ENCODE results near the gene RPA3. TPM values are rescaled to one million over a fixed set of nuclear protein-coding genes. Genes with fewer than 3 reads are reported as not detected.

RPA3 gene
- total RNA-seq, 2 experiments from 2014 or later = 188 to 203 TPM

DNA sequence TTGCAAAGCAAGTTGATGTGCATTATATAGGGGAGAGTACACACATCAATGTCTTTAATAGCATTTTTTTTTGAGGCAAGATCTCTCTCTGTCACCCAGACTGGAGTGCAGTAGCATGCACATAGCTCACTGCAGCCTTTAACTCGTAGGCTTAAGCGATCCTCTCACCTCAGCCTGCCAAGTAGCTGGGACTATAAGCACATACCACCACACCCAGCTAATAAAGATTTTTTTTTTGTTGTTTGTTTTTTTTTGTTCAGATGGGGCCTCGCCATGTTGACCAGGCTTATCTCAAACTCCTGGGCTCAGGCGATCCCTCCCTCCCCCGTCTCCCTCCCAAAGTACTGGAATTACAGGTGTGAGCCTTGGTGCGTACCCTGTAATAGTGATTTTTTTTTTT lies 76.3 kb downstream of the RPA3 start:
- ATAC-seq (no peak), DNase-seq (no peak)
- intact Hi-C loops (cut with micrococcal nuclease) = loop anchor here (5.0 to 10.0 kb wide), 2 partner anchors 75 to 353 kb away; partner anchors contain the start of gene MIOS
- H3K36me3 Mint-ChIP-seq (ENCODE audit: low read depth) = peaks cover 52% of the 10 kb centered on the region
- peaks cover 5% of the 10 kb centered on the region for H3K9me3 Mint-ChIP-seq
- H3K4me3 Mint-ChIP-seq = peak overlapping the region; percentile 89
- ChIA-PET CTCF (interaction anchor here (0.6 to 2.0 kb wide), 6 partner anchors 24 to 541 kb away, joined by 3 to 12 read pairs (median 3); no protein-coding TSS in a partner anchor), POLR2A (interaction anchor here (0.7 to 1.7 kb wide), 3 partner anchors 10 to 38 kb away, joined by 3 to 4 read pairs (median 4); no protein-coding TSS in a partner anchor)
- no peak for TF ChIP-seq CTCF (IDR thresholded peaks at IDR 0.05)
- H3K4me1 Mint-ChIP-seq (ENCODE audit: low read depth) = peaks cover 44% of the 10 kb centered on the region
- peak overlapping the region; percentile 99 for H3K27ac Mint-ChIP-seq
- H3K27me3 Mint-ChIP-seq = no peaks in the 10 kb centered on the region

- Mint-ChIP-seq H3K27ac (peak overlapping the region; percentile 99), H3K9me3 (peaks cover 5% of the 10 kb centered on the region), H3K4me1 (ENCODE audit: low read depth) (peaks cover 42% of the 10 kb centered on the region), H3K27me3 (no peaks in the 10 kb centered on the region), H3K4me3 (peak overlapping the region; percentile 89), H3K36me3 (ENCODE audit: low read depth) (peaks cover 49% of the 10 kb centered on the region)
- DNase-seq (no peak), ATAC-seq (peak; percentile 8)
- intact Hi-C loops (cut with micrococcal nuclease) = loop anchor here (5.0 to 10.0 kb wide), 2 partner anchors 74 to 354 kb away; partner anchors contain the start of gene MIOS
- POLR2A ChIA-PET = interaction anchor here (0.7 to 2.7 kb wide), 15 partner anchors 11 to 557 kb away, joined by 3 to 11 read pairs (median 4); partner anchors contain the start of gene RPA3
- CTCF ChIA-PET = interaction anchor here (0.6 to 2.0 kb wide), 7 partner anchors 25 to 490 kb away, joined by 3 to 12 read pairs (median 3); no protein-coding TSS in a partner anchor
- no peak for TF ChIP-seq CTCF (IDR thresholded peaks at IDR 0.05)
These were observed 77.2 kb downstream of the RPA3 start for GRCh38 chr7:7641129-7641663.

GRCh38 chr7:7640221-7641128 lies 77.9 kb downstream of the RPA3 start, which contains the start of gene UMAD1:
UMAD1 (plus strand) TSS chr7:7640752; CDS start chr7:7673372, 32,620 bp downstream.
- H3K27ac Mint-ChIP-seq = peak within 1 kb of the TSS; percentile 99
- CTCF ChIA-PET = interaction anchor here (1.2 to 2.0 kb wide), 4 partner anchors 41 to 491 kb away, joined by 3 to 12 read pairs (median 3); no protein-coding TSS in a partner anchor
- H3K27me3 Mint-ChIP-seq = no peaks in the 10 kb centered on the region
- H3K4me3 Mint-ChIP-seq = peak within 1 kb of the TSS; percentile 89
- H3K36me3 Mint-ChIP-seq (ENCODE audit: low read depth) = peaks cover 46% of the 10 kb centered on the region
- ATAC-seq (peak; percentile 95), DNase-seq (peak; percentile 99)
- H3K4me1 Mint-ChIP-seq (ENCODE audit: low read depth) = peaks cover 37% of the 10 kb centered on the region
- intact Hi-C loops (cut with micrococcal nuclease) = loop anchor here (5.0 to 10.0 kb wide), 2 partner anchors 73 to 354 kb away; partner anchors contain the start of gene MIOS
- H3K9me3 Mint-ChIP-seq = no peaks in the 10 kb centered on the region
- TF ChIP-seq CTCF (IDR thresholded peaks at IDR 0.05) = no peak
- POLR2A ChIA-PET = interaction anchor here (0.6 to 2.7 kb wide), 24 partner anchors 12 to 558 kb away, joined by 3 to 11 read pairs (median 4); partner anchors contain the start of gene RPA3

DNA sequence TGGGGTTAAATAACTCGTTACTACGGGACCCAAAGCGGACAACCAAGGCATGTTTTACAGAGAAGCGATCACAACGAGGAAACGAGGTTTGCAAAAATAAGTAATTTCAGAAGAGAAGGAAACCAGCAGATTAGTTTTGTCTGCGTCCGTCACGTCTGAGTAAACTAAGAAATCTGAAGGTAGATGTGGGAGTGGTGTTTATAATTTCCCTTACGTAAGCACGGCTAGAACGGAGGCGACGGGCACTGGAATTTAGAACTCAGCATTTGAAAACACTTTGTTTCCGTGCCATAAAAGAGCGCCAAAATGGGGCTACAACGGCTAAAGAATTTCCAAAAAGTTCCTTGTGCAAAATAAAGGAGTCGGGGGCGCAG lies 78.6 kb downstream of the RPA3 start:
- peak overlapping the region; percentile 99 for H3K27ac Mint-ChIP-seq
- no peak for TF ChIP-seq CTCF (IDR thresholded peaks at IDR 0.05)
- CTCF ChIA-PET = interaction anchor here (1.2 kb wide), 2 partner anchors 72 to 124 kb away, joined by 3 read pairs; no protein-coding TSS in a partner anchor
- ATAC-seq (peak; percentile 17), DNase-seq (peak; percentile 71)
- intact Hi-C loops (cut with micrococcal nuclease) = loop anchor here (5.0 to 10.0 kb wide), 2 partner anchors 73 to 355 kb away; partner anchors contain the start of gene MIOS
- H3K36me3 Mint-ChIP-seq (ENCODE audit: low read depth) = peaks cover 46% of the 10 kb centered on the region
- no peaks in the 10 kb centered on the region for H3K9me3 Mint-ChIP-seq
- POLR2A ChIA-PET = interaction anchor here (0.6 to 2.7 kb wide), 12 partner anchors 22 to 486 kb away, joined by 3 to 11 read pairs (median 4); partner anchors contain the start of gene RPA3
- no peaks in the 10 kb centered on the region for H3K27me3 Mint-ChIP-seq
- H3K4me1 Mint-ChIP-seq (ENCODE audit: low read depth) = peaks cover 37% of the 10 kb centered on the region
- H3K4me3 Mint-ChIP-seq = peak overlapping the region; percentile 89
